Pulmonary artery endothelial cell (primary cell): ENCODE measurements around the gene XPNPEP1. TPM values are rescaled to one million over a fixed set of nuclear protein-coding genes. Genes with fewer than 3 reads are reported as not detected.
A peak's percentile ranks its signal among the peaks of the same experiment; 100 is the strongest.

Experiments
- DNase-seq: peaks from one replicate; pipeline ENCODE4 v3.0.0-alpha.2; 2011; ENCODE audit warnings: low read depth, low spot score
- total RNA-seq: library from RNA; depleted of rRNA; stranded (reverse); fragments of >200 nt; gene quantifications from 2 replicates; pipeline ENCODE4 v1.2.3, GENCODE V29; 2014

XPNPEP1 gene
- total RNA-seq, 1 donor from 2014 or later, result 222 TPM

- no peak for DNase-seq
Measured at GRCh38 chr10:109866168-109866994, 56.9 kb downstream of the XPNPEP1 start.

GRCh38 chr10:109863775-109864174, 59.5 kb downstream of the XPNPEP1 start:
- DNase-seq, result no peak

GRCh38 chr10:109862738-109863137, 60.6 kb downstream of the XPNPEP1 start:
- no peak for DNase-seq

- DNase-seq, result no peak
Measured at GRCh38 chr10:109862041-109862440, 61.3 kb downstream of the XPNPEP1 start.

GRCh38 chr10:109861081-109861480, 62.2 kb downstream of the XPNPEP1 start:
- DNase-seq, result no peak

GRCh38 chr10:109859221-109859620, 64.1 kb downstream of the XPNPEP1 start:
- DNase-seq, result no peak

- no peak for DNase-seq
Measured at GRCh38 chr10:109855746-109856145, 67.6 kb downstream of the XPNPEP1 start.

- no peak for DNase-seq
Measured at GRCh38 chr10:109853921-109854320, 69.4 kb downstream of the XPNPEP1 start.

GRCh38 chr10:109852475-109853037, 70.8 kb downstream of the XPNPEP1 start:
- peak; percentile 24 for DNase-seq

- DNase-seq, result no peak
Measured at GRCh38 chr10:109851616-109852474, 71.5 kb downstream of the XPNPEP1 start.

- no peak for DNase-seq
Measured at GRCh38 chr10:109846832-109847231, 76.5 kb downstream of the XPNPEP1 start.

- no peak for DNase-seq
Measured at GRCh38 chr10:109845308-109845707, 78.0 kb downstream of the XPNPEP1 start.

GRCh38 chr10:109838592-109839244, 84.6 kb downstream of the XPNPEP1 start:
- DNase-seq, result no peak

- no peak for DNase-seq
Measured at GRCh38 chr10:109837384-109837783, 85.9 kb downstream of the XPNPEP1 start.

GRCh38 chr10:109835257-109835656, 88.1 kb downstream of the XPNPEP1 start:
- peak; percentile 8 for DNase-seq

- no peak for DNase-seq
Measured at GRCh38 chr10:109831846-109832245, 91.5 kb downstream of the XPNPEP1 start.

GRCh38 chr10:109824206-109824605, 99.1 kb downstream of the XPNPEP1 start:
- no peak for DNase-seq

GRCh38 chr10:109823196-109823595, 100.1 kb downstream of the XPNPEP1 start:
- no peak for DNase-seq

GRCh38 chr10:109821672-109822071, 101.6 kb downstream of the XPNPEP1 start:
- no peak for DNase-seq

GRCh38 chr10:109820620-109821405, 102.5 kb downstream of the XPNPEP1 start:
- no peak for DNase-seq

GRCh38 chr10:109819807-109820206, 103.5 kb downstream of the XPNPEP1 start:
- DNase-seq, result no peak
